Kidney (tissue), 14 donors: ENCODE results near the gene GRAMD4. TPM values are rescaled to one million over a fixed set of nuclear protein-coding genes. Genes with fewer than 3 reads are reported as not detected.

Experiments used
- DNase-seq, 5 donors: peaks; one replicate each; pipeline ENCODE4 v3.0.0-alpha.2; 2013 to 2020
- FAIRE-seq: peaks from 2 replicates; lab custom pipeline; 2012; peaks lifted over from hg19 to GRCh38; lab: Jason Lieb, UNC
- H3K27ac ChIP-seq, 2 donors: one replicate each; pipeline ENCODE4 v1.7.0; 2013; ENCODE audit warnings: low read depth in 2 of 2, low read length in 2 of 2, inconsistent platforms in 1 of 2
- H3K27me3 ChIP-seq: one replicate; pipeline ENCODE4 v1.7.1; 2013; ENCODE audit warnings: low read length, inconsistent platforms; ENCODE audit not compliant: control insufficient read depth, insufficient read depth
- H3K36me3 ChIP-seq, 3 donors: one replicate each; pipeline versions ENCODE4 v1.7.0 to v1.7.1; 2013; ENCODE audit warnings: low read length in 3 of 3, control low read depth in 1 of 3, inconsistent platforms in 1 of 3; ENCODE audit not compliant: insufficient read depth in 3 of 3, control insufficient read depth in 2 of 3
- H3K4me1 ChIP-seq, 3 donors: one replicate each; pipeline versions ENCODE4 v1.7.0 to v1.7.1; 2013; ENCODE audit warnings: low read length in 3 of 3, inconsistent platforms in 1 of 3, low read depth in 1 of 3; ENCODE audit not compliant: control insufficient read depth in 2 of 3, insufficient read depth in 2 of 3
- H3K4me3 ChIP-seq, 3 donors: one replicate each; pipeline versions ENCODE4 v1.7.0 to v1.8.1; 2013; ENCODE audit warnings: low read length in 3 of 3, control low read depth in 1 of 3, inconsistent platforms in 1 of 3
- H3K9ac ChIP-seq, 3 donors: one replicate each; pipeline versions ENCODE4 v1.7.0 to v1.7.1; 2013; ENCODE audit warnings: low read length in 3 of 3, control low read depth in 1 of 3, inconsistent platforms in 1 of 3
- H3K9me3 ChIP-seq, 3 donors: one replicate each; pipeline versions ENCODE4 v1.7.0 to v1.7.1; 2013; ENCODE audit warnings: low read length in 3 of 3, control low read depth in 1 of 3, inconsistent platforms in 1 of 3; ENCODE audit not compliant: control insufficient read depth in 2 of 3, insufficient read depth in 1 of 3
- CTCF ChIP-seq: IDR thresholded peaks from 3 replicates; pipeline ENCODE4 v1.5.1; 2012; ENCODE audit warnings: mild to moderate bottlenecking, moderate library complexity, borderline replicate concordance; ENCODE audit not compliant: insufficient read depth; ENCODE audit errors: extremely low read depth
- intact Hi-C: fragments of 100-400 bp; cut with DNase I; formaldehyde crosslinking; loops from one replicate; pipeline ENCODE4 v1.11.1; 2022
- polyA plus RNA-seq: library from polyadenylated mRNA; stranded (reverse); fragments of 350-450 nt; fragmentation: Illumina TruSeq; extraction: RNeasy Lipid Tissue Mini Kit (QIAGEN cat#74804); gene quantifications from one replicate; pipeline ENCODE4 v1.2.3, GENCODE V29; 2014; ENCODE audit warnings: low read depth, low replicate concordance; ENCODE audit not compliant: insufficient read depth
- total RNA-seq: library from RNA; stranded (reverse); fragmentation: NEBNext Ultra II Directional; extraction: Animal tissue kit (Norgen Biotek cat#: 25700); gene quantifications from one replicate; pipeline ENCODE4 v1.2.1, GENCODE V29; 2021
- donor health status: control.
- donor health status: control.
- donor health status: control.
- donor health status: control.
- donor health status: control.
- donor health status: DM: yes; HTN: yes; CAD: no.
- donor health status: Normal renal cell carcinoma (clear cell type).

The GRAMD4 gene
- total and polyA plus RNA-seq, 2 donors from 2014 or later = 12.1 to 58.2 TPM

DNA sequence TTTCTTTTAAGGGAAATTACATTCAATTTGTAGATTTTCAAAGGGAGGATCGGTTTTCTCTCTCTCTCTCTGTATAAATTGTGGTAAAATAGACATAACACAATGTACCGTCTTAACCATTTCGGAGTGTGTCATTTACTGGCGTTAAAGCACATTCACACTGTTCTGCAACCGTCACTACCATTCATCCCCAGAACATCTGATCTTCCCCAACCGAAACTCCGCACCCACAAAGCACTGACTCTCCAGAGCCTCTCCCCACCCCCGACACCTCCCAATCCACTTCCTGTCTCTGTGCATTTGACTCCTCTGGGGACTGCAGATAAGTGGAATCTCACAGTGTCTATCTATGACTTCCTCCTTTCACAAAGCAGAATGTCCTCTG is 15.9 kb upstream of the GRAMD4 start:
- TF ChIP-seq CTCF = no peak

DNA sequence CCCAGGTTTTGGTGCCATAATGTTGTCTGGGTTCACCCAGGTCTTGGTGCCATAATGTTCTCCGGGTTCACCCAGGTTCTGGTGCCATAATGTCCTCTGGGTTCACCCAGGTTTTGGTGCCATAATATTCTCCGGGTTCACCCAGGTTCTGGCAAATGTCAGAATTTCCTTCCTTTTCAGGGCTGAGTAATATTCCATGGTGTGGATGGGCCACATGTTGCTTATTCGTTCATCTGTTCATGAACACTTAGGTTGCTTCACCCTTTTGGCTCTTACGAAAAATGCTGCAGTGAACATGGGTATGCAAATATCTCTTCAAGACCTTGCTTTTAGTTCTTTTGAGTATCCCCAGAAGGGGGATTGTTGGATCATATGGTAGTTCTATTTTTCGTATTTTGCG is 15.1 kb upstream of the GRAMD4 start:
- intact Hi-C loops = no loop called here
- Histone ChIP-seq H3K27me3 (no peaks in the 10 kb centered on the region), H3K4me1 (no peaks in the 10 kb centered on the region), H3K36me3 (no peaks in the 10 kb centered on the region), H3K9me3 (no peaks in the 10 kb centered on the region), H3K27ac (no peak overlapping the region), H3K4me3 (no peak overlapping the region), H3K9ac (no peak overlapping the region)
- no peak for DNase-seq
- no peak for TF ChIP-seq CTCF
- FAIRE-seq = no peak

More for the DNA sequence above, 15.9 kb upstream of the GRAMD4 start:
- Histone ChIP-seq H3K9ac (no peak overlapping the region), H3K4me3 (no peak overlapping the region), H3K27ac (no peak overlapping the region), H3K27me3 (no peaks in the 10 kb centered on the region), H3K4me1 (no peaks in the 10 kb centered on the region), H3K36me3 (no peaks in the 10 kb centered on the region), H3K9me3 (no peaks in the 10 kb centered on the region)
- no peak for DNase-seq
- intact Hi-C loops = no loop called here
- no peak for FAIRE-seq

GRCh38 chr22:46606886-46607285 is 13.3 kb upstream of the GRAMD4 start:
- intact Hi-C loops = no loop called here
- Histone ChIP-seq H3K36me3 (no peaks in the 10 kb centered on the region), H3K4me3 (no peak overlapping the region), H3K27ac (no peak overlapping the region), H3K27me3 (no peaks in the 10 kb centered on the region), H3K9ac (no peak overlapping the region), H3K4me1 (no peaks in the 10 kb centered on the region), H3K9me3 (no peaks in the 10 kb centered on the region)
- TF ChIP-seq CTCF = no peak
- FAIRE-seq = no peak
- no peak for DNase-seq

GRCh38 chr22:46607483-46608114 is 12.6 kb upstream of the GRAMD4 start:
- no peak for FAIRE-seq
- no peaks in the 10 kb centered on the region for H3K9me3 ChIP-seq
- peaks cover 0 to 5% (median 5%) of the 10 kb centered on the region in 3 donors for H3K4me1 ChIP-seq

More at GRCh38 chr22:46607483-46608114, 12.6 kb upstream of the GRAMD4 start:
- H3K27me3 ChIP-seq = no peaks in the 10 kb centered on the region
- no peaks in the 10 kb centered on the region for H3K36me3 ChIP-seq
- intact Hi-C loops = no loop called here
- peak in 1 of 5 donors; percentile 59 for DNase-seq
- H3K27ac ChIP-seq = no peak overlapping the region
- H3K9ac ChIP-seq = no peak overlapping the region
- TF ChIP-seq CTCF = no peak
- no peak overlapping the region for H3K4me3 ChIP-seq
